ENCODE measurements around the gene CORO7.
A peak's percentile ranks its signal among the peaks of the same experiment; 100 is the strongest.

The CORO7 gene

DNA sequence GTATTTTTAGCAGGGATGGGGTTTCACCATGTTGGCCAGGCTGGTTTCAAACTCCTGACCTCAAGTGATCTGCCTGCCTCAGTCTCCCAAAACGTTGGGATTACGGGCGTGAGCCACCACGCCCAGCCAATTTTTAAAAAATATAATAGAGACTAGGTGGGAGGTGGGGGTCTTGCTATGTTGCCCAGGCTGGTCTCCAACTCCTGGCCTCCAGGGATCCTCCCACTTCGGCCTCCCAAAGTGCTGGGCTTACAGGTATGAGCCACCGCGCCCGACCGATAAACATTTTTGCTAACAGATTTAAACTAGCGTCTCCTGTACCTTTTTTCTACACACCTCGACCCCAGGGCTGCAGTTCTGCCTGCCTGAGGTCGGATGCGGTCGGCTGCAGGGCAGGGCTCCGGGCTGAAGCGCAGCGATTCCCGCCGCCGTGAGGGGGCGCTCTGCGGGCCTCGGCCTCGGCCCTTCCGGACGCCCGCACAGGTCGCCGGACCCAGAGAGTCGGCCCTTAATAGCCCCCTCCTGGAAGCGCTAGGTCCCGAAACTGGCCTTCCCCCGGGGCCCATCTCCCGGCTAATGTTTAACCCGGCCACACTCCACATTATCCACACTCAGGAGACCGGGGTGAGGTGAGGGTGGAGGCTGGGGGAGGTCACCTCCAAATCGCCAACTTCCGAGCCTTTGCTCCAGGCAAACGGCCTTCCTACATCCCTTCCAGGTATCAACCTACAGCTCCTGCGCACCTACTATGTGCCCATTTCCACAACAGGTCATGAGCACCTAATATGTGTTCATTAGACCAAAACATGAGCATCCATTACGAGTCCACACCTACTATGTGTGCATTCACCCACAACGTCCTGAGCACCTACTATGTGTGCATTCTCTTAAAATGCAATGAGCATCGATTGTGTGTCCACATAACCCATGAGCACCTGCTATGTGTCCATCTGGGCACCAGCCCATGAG, 102.5 kb downstream of the CORO7 start:
- no peak for DNase-seq (ENCODE audit: extremely low read depth in 1 of 2, low read depth in 1 of 2)

- DNase-seq (ENCODE audit: extremely low read depth in 1 of 2, low read depth in 1 of 2): peak in 1 of 2 donors; percentile 39
These were observed 106.5 kb downstream of the CORO7 start for GRCh38 chr16:4309833-4310266.

GRCh38 chr16:4309102-4309832, 107.1 kb downstream of the CORO7 start:
- no peak for DNase-seq (ENCODE audit: extremely low read depth in 1 of 2, low read depth in 1 of 2)

GRCh38 chr16:4307215-4308037, 109.0 kb downstream of the CORO7 start:
- DNase-seq (ENCODE audit: extremely low read depth in 1 of 2, low read depth in 1 of 2): peak; percentile 86 to 94

DNA sequence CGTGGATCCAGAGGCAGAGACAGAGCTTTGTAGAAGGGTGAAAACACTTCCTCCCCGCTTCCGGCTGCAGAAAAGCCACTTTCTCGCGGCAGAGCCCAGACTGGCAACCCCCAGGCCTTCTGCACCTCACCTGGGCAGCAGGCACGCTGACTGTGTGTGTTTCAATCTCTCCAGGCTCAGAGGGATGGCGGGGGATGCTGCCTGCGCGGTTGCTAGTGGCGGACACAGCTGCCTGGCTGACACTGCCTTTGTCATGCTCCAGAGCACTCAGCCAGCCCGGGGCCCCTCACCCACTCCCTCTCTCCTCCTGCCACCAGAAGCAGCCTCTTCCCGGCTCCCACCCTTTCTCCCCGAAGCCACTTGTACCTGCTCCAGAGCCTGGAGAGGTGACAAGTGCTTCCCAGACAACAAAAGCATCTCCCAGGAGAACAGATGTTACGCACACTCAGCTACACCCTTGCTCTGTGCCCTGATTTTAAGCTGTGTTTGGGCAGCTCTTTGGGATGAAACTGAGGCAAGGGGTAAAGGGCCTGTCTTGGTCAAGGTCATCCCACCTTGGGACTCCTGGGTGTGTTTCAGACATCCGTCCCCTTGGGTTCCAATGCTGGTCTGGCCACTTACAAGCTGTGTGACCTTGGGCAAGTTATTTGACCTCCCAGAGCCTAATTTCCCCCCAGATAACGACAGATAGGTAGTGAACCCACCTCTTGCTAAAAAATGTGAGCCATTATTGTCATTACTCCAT, 109.8 kb downstream of the CORO7 start:
- no peak for DNase-seq (ENCODE audit: extremely low read depth in 1 of 2, low read depth in 1 of 2)
